H1 (cell line): ENCODE measurements around the gene PHOSPHO2.

Experiments used
- BACH1 ChIP-seq: IDR thresholded peaks from 2 replicates; pipeline ENCODE4 v1.6.1; 2012; ENCODE audit warnings: low read length, improper control_type of control experiment
- CHD2 ChIP-seq: IDR thresholded peaks from 2 replicates; pipeline ENCODE4 v1.6.1; 2012; ENCODE audit warnings: low read length, improper control_type of control experiment
- CTCF ChIP-seq, 3 experiments: IDR thresholded peaks; 1 replicate in 2 of 3; 2 replicates in 1 of 3; pipeline versions ENCODE4 v1.5.1 to v1.6.1; 2011; ENCODE audit warnings: low read length in 3 of 3, mild to moderate bottlenecking in 3 of 3, inconsistent platforms in 2 of 3, low read depth in 1 of 3, moderate library complexity in 1 of 3; ENCODE audit not compliant: insufficient read depth in 1 of 3; ENCODE audit errors: control extremely low read depth in 1 of 3
- E2F6 ChIP-seq: IDR thresholded peaks from 2 replicates; pipeline ENCODE4 v1.6.1; 2012; ENCODE audit warnings: inconsistent platforms
- EP300 ChIP-seq, 2 experiments: IDR thresholded peaks; 1 replicate in 1 of 2; 2 replicates in 1 of 2; pipeline ENCODE4 v1.6.1; 2011 to 2012; ENCODE audit warnings: low read depth in 2 of 2, low read length in 2 of 2, mild to moderate bottlenecking in 2 of 2, borderline replicate concordance in 1 of 2, inconsistent platforms in 1 of 2, moderate library complexity in 1 of 2
- HDAC2 ChIP-seq, 2 experiments: fragments of 300-600 bp in 1 of 2; sonication (generic) in 1 of 2; IDR thresholded peaks; 2 replicates each; pipeline ENCODE4 v1.6.1; 2011 to 2012; ENCODE audit warnings: low read depth in 2 of 2, low read length in 2 of 2, mild to moderate bottlenecking in 2 of 2, moderate library complexity in 2 of 2, borderline replicate concordance in 1 of 2, inconsistent platforms in 1 of 2
- KDM5A ChIP-seq: fragments of 200-600 bp; IDR thresholded peaks from 2 replicates; pipeline ENCODE4 v1.7.1; 2012; ENCODE audit warnings: mild to moderate bottlenecking, low read length, inconsistent platforms, mixed read lengths
- POLR2AphosphoS5 ChIP-seq: IDR thresholded peaks from 2 replicates; pipeline ENCODE4 v1.6.1; 2011; ENCODE audit warnings: low read depth, low read length
- RFX5 ChIP-seq: IDR thresholded peaks from 2 replicates; pipeline ENCODE4 v1.6.1; 2011; ENCODE audit warnings: low read depth, low read length, improper control_type of control experiment, borderline replicate concordance
- SIN3A ChIP-seq, 2 experiments: IDR thresholded peaks in 1 of 2; conservative IDR thresholded peaks in 1 of 2; 2 replicates each; pipeline ENCODE4 v1.6.1; 2011 to 2012; ENCODE audit warnings: low read length in 2 of 2, improper control_type of control experiment in 1 of 2, low read depth in 1 of 2, mild to moderate bottlenecking in 1 of 2
- ZNF274 ChIP-seq: IDR thresholded peaks from 2 replicates; pipeline ENCODE4 v1.7.0; 2012; ENCODE audit warnings: low read length, borderline replicate concordance; ENCODE audit errors: extremely low read depth

GRCh38 chr2:169739351-169739750 lies 45.1 kb downstream of the PHOSPHO2 start:
- TF ChIP-seq EP300 (IDR thresholded peaks at IDR 0.05; ENCODE audit: borderline replicate concordance in 1 of 2, low read depth in 2 of 2, low read length in 2 of 2), result no peak
- no peak for TF ChIP-seq BACH1
- no peak for TF ChIP-seq RFX5
- TF ChIP-seq ZNF274, result no peak
- TF ChIP-seq SIN3A (conservative IDR thresholded peaks at IDR 0.05 in 1 of 2, IDR thresholded peaks at IDR 0.05 in 1 of 2; ENCODE audit: low read depth in 1 of 2, low read length in 2 of 2), result no peak
- TF ChIP-seq CHD2, result no peak
- TF ChIP-seq KDM5A, result no peak
- no peak for TF ChIP-seq HDAC2 (IDR thresholded peaks at IDR 0.05; ENCODE audit: borderline replicate concordance in 1 of 2, low read depth in 2 of 2, low read length in 2 of 2)
- TF ChIP-seq CTCF (IDR thresholded peaks at IDR 0.05; ENCODE audit: control extremely low read depth in 1 of 3, insufficient read depth in 1 of 3, low read depth in 1 of 3, low read length in 3 of 3), result no peak
- no peak for TF ChIP-seq POLR2AphosphoS5
- TF ChIP-seq E2F6, result no peak
